AG04449 (cell line): ENCODE measurements around the gene BTRC.
"Not testable (repeated sequence)": the region's sequence is repeated elsewhere in the genome, so short reads cannot be mapped to it uniquely, and the experiment has no call there.

Source experiments
- CTCF ChIA-PET: fragments of 350-600 bp; formaldehyde crosslinking; extraction: SDS; loops from one replicate; lab custom pipeline; 2021; ENCODE audit warnings: antibody characterized with exemption; lab: Yijun Ruan, JAX
- POLR2A ChIA-PET: fragments of 400-600, 350-600 bp; formaldehyde crosslinking; extraction: SDS; loops from one replicate; lab custom pipeline; 2020; ENCODE audit warnings: antibody characterized with exemption, inconsistent platforms; lab: Yijun Ruan, JAX
- DNase-seq: peaks from one replicate; pipeline ENCODE4 v3.0.0-alpha.2; 2010; ENCODE audit warnings: low read depth, low spot score
- H3K4me3 ChIP-seq: 2 replicates; pipeline ENCODE4 v1.5.1; 2011; ENCODE audit warnings: low read depth, mild to moderate bottlenecking, control low read depth, low read length
- CTCF ChIP-seq: IDR thresholded peaks from one replicate; pipeline ENCODE4 v1.5.1; 2011; ENCODE audit warnings: mild to moderate bottlenecking, moderate library complexity, low read length, control low read depth, inconsistent platforms; ENCODE audit not compliant: insufficient read depth; ENCODE audit errors: missing control alignments

Gene BTRC

GRCh38 chr10:101579516-101579870 lies 225.5 kb downstream of the BTRC start:
- no peak overlapping the region for H3K4me3 ChIP-seq
- TF ChIP-seq CTCF, result no peak
- no peak for DNase-seq
- ChIA-PET POLR2A (no interaction called here), CTCF (interaction anchor here (2.9 to 12.5 kb wide), 2 partner anchors 9 to 365 kb away, joined by 16 to 145 read pairs; no protein-coding TSS in a partner anchor)

- no peak for DNase-seq
- no peak overlapping the region for H3K4me3 ChIP-seq
- no peak for TF ChIP-seq CTCF
- POLR2A ChIA-PET, result no interaction called here
- CTCF ChIA-PET, result interaction anchor here (0.8 to 12.5 kb wide), 3 partner anchors 10 to 367 kb away, joined by 3 to 145 read pairs (median 16); no protein-coding TSS in a partner anchor
Measured at GRCh38 chr10:101580486-101581399, 226.8 kb downstream of the BTRC start.

GRCh38 chr10:101585841-101586240 lies 231.9 kb downstream of the BTRC start:
- CTCF ChIA-PET, result interaction anchor here (1.0 to 12.5 kb wide), 3 partner anchors 10 to 374 kb away, joined by 3 to 145 read pairs (median 3); no protein-coding TSS in a partner anchor

GRCh38 chr10:101587725-101588653 lies 234.0 kb downstream of the BTRC start, which contains the start of the genes DPCD and POLL:
TSS of gene DPCD (plus strand) at chr10:101588321. CDS start at chr10:101588337, 16 bp downstream.
TSS of gene POLL (minus strand) at chr10:101588257. CDS start at chr10:101587360, 897 bp downstream.
- DNase-seq, result peak; percentile 62
- CTCF ChIA-PET, result interaction anchor here (0.7 to 12.5 kb wide), 9 partner anchors 10 to 493 kb away, joined by 3 to 145 read pairs (median 8); no protein-coding TSS in a partner anchor
- peak within 1 kb of the TSS; percentile 99 for H3K4me3 ChIP-seq
- POLR2A ChIA-PET, result interaction anchor here (0.8 to 1.5 kb wide), 2 partner anchors 12 to 437 kb away, joined by 3 read pairs; no protein-coding TSS in a partner anchor
- TF ChIP-seq CTCF, result no peak

More at GRCh38 chr10:101585841-101586240, 231.9 kb downstream of the BTRC start:
- TF ChIP-seq CTCF, result no peak
- H3K4me3 ChIP-seq, result no peak overlapping the region
- no peak for DNase-seq
- POLR2A ChIA-PET, result no interaction called here

GRCh38 chr10:101588879-101589278 lies 234.9 kb downstream of the BTRC start:
- no peak for DNase-seq
- POLR2A ChIA-PET, result no interaction called here
- no peak for TF ChIP-seq CTCF
- CTCF ChIA-PET, result interaction anchor here (1.3 to 12.5 kb wide), 6 partner anchors 11 to 375 kb away, joined by 6 to 145 read pairs (median 15); no protein-coding TSS in a partner anchor
- peak overlapping the region; percentile 99 for H3K4me3 ChIP-seq

GRCh38 chr10:101593331-101593730 lies 239.4 kb downstream of the BTRC start:
- H3K4me3 ChIP-seq, DNase-seq: not testable (repeated sequence)
- POLR2A ChIA-PET, result interaction anchor here (0.7 kb wide), 1 partner anchor 9 kb away, joined by 3 read pairs; no protein-coding TSS in a partner anchor
- CTCF ChIA-PET, result interaction anchor here (1.4 to 4.8 kb wide), 3 partner anchors 10 to 379 kb away, joined by 6 to 35 read pairs (median 28); no protein-coding TSS in a partner anchor
